GM21723 (cell line): ENCODE data around the gene F3.
A peak's percentile ranks its signal among the peaks of the same experiment; 100 is the strongest.

ENCODE experiments used
- ATAC-seq: cut with Tn5 transposase; IDR thresholded peaks from one replicate; pipeline ENCODE4 v1.9.1; 2021; ENCODE audit warnings: mild to moderate bottlenecking, moderate library complexity; ENCODE audit not compliant: unreplicated experiment

F3 gene

GRCh38 chr1:94553323-94553730 lies 11.8 kb upstream of the F3 start:
- ATAC-seq = no peak

DNA sequence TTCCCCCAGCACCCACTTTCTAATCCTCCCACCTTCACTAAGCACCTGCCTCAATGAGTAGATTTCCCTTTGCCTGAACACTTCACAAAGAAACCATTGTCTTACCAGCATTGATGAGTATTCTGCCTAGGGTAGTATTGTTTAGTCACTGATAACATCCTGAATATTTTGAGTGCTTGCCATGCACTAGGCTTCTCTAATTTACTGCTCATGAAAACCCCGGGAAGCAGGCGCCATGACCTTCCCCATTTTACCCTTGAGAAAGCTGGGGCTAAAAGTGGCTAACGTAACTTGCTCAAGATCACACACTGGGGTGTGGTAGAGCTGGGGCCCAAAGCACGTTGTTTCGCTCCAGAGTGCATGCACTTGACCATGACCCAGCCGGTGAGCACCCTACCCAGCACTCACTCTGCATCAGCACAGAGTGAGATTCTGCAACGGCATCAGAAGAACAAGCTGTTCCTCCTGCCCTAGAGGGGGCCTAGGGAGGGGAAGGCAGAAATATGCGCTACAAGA lies 10.6 kb upstream of the F3 start:
- no peak for ATAC-seq

- no peak for ATAC-seq
Measured at GRCh38 chr1:94551449-94551848, 9.9 kb upstream of the F3 start.

DNA sequence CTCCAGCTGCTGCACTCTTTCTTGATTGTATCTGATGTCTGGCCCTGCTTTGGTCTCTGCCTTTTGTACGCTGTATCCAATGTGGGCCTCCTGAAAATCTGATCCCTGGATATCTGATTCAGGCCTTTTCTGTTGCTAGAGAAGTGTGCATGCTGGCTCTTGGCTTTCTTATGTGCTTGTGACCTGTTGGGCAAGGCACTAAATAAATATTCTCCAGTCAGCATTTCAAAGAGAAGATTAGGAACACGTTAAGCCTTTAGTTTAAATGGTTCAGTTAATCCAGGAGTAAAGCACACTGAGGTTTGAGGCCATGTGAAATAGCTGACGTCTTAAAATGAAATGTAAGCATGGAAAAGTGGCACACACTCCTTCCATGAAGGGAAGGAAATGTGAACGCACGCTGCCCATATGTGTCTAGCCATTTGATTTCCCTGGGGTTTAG lies 9.3 kb upstream of the F3 start:
- ATAC-seq = no peak

GRCh38 chr1:94550396-94550795 lies 8.8 kb upstream of the F3 start:
- ATAC-seq = no peak

GRCh38 chr1:94549706-94550105 lies 8.1 kb upstream of the F3 start:
- ATAC-seq = no peak

- ATAC-seq = no peak
Measured at GRCh38 chr1:94544706-94545490, 3.3 kb upstream of the F3 start.

- ATAC-seq = no peak
Measured at GRCh38 chr1:94543893-94544635, 2.5 kb upstream of the F3 start.

DNA sequence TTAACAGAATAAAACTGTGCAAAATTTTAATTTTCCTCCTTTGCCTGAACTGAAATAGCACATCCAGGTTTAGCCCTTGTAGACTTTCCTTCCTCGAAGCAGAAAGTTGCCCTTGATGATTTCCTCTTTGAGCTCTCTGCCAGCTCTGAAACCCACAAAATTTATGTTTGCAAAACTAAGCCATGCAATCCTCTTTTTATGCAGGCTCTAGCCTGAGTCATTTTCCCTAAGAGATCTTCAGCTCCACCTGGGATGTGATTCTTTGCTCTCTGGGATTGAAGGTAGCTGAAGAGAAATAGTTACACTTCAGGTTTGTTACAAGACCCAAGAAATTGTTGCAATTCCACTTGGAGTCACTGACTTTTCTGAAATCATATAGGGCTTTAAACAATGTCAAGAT lies 1.4 kb upstream of the F3 start:
- no peak for ATAC-seq

- peak; percentile 37 for ATAC-seq
Measured at GRCh38 chr1:94542088-94542870, 720 bp upstream of the F3 start.

DNA sequence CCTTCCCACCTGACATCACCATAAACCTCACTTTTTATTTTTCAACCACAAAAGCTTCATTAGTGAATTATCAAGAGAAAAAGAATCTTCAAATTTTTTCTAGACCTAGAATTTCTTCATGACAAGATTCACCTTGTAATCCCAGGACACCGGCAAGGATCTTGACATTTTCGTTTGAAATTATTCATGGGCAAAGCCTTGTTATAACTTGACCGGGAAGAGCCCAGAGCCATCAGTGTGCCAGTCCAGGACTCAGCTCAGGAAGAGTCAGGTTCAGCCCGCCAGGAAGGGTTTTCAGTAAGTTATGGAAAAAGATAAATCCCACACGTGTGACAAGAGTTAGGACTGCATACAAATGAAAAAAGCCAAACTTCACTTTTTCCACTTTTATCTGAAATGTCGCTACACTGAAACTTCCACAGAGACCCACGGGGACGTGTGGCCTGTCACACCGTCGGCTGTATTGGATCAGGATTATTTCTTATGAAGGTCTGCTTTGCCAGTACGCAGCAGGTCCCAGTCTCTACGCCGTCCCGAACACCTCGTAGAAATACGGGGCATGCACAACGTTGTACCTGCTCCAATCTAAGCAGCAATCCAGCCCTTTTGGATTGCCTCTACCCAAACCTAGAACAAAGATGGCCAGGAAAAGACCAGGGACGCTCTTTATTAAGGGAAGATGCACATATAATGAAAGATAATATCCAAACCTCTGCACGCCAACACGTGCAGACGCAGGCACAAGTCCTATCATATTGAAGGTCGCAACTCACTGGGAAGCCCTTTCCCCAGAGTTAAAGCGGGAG lies 916 bp downstream of the F3 start:
- ATAC-seq = no peak

GRCh38 chr1:94539496-94539895 lies 2.1 kb downstream of the F3 start:
- no peak for ATAC-seq

DNA sequence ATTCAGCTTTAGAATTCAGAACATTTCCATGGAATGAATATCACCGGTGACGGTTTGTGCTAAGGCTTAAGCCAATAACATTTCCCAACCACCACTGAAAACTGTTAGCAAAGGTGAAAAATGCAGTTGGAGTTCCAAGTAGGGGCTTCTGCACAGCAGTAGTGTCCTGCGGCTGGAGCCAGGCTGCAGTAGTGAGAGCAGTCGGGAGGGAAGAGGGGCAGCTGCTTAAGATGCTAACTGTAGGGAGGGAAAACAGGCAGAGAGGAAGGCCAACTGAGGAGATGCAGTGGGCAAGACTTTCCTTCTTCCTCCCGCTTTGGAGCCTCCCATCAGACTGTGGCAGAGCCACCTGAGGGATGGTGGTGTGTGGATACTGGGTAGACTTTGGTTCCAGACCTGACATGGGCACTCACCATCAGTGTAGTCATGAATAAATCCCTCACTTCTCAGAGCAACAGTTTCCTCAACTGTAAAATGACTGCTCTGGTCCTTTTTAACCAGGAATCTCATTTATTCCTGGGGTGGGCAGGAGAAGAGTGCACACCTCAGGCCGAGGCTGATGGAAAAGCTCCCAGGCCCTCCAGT lies 3.2 kb downstream of the F3 start:
- no peak for ATAC-seq

- ATAC-seq = no peak
Measured at GRCh38 chr1:94537254-94537653, 4.3 kb downstream of the F3 start.

DNA sequence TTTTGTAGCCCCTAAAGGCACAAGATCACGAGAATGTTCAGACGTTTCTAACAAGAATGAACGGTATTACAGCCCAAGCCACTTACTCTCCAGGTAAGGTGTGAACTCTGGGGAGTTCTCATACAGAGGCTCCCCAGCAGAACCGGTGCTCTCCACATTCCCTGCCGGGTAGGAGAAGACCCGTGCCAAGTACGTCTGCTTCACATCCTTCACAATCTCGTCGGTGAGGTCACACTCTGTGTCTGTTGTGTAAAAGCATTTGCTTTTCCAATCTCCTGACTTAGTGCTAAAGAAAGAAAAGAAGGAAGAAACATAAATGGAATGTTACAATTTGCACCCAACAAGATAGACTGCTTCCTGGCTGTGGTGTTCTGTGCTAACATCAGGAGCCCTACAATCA lies 5.7 kb downstream of the F3 start:
- ATAC-seq = no peak

DNA sequence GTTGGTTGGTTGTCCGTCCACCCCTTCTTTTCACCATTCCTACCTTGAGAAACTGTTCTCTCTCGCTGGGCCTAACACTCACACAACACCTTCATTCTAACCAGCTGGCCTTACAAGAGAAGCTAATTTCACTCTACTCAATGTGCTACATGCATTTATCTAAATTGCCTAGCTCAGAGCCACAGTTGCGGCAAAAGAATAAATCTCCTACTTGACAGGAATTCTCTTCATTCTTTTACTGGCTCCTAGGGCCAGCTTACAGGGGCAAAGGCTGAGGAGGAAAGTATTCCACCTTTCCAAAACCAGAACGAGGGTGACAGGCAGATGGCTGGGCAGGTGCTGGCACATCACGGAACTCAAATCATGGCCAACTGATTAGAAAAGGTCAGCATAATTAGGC lies 6.5 kb downstream of the F3 start:
- no peak for ATAC-seq

GRCh38 chr1:94532077-94532476 lies 9.5 kb downstream of the F3 start:
- ATAC-seq = no peak

DNA sequence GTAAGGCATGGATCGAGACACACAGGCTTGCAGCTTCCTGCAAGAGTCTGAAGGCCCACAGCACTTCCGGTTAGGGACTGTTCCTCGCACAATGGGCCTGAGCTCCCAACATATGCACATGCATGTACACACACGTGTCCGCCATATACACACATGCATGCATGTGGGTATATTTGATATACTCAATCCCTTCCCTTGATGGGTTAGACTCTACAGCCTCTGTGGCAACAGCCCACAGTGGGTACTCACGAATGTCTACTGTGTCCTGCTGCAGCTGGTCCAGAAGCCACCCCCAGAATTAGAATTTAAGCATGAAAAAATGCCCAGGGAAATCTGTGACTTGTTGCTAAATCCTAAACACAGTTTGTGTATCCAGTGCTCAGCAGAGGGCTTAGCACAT lies 9.9 kb downstream of the F3 start:
- no peak for ATAC-seq

GRCh38 chr1:94530373-94530878 lies 11.1 kb downstream of the F3 start:
- no peak for ATAC-seq

- ATAC-seq = no peak
Measured at GRCh38 chr1:94529416-94529815, 12.1 kb downstream of the F3 start.
